Measurements from ENCODE around the gene CTXN2.

The CTXN2 gene

DNA sequence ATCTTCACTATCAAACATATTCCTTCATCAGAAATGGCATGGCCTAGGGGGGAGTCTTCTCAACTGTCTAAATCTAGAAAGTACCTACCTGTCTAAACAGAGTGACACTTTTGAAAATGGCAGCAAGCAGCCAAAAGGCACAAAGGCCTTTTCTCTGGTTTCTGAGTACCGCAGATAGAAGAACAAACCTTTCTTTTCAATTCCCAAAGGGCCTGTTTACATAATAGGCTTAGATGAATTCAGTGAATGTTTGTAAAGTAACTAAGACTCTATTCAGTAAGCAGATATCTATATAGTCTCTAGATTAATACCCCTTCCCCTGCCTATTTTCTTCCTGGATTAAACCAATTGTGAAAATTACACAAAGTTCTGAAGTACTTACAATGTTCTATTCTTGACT is 20.5 kb upstream of the CTXN2 start:
- no peak for TF ChIP-seq CTCF (IDR thresholded peaks at IDR 0.05)

- no peak for TF ChIP-seq CTCF (IDR thresholded peaks at IDR 0.05)
These were observed 16.3 kb upstream of the CTXN2 start for GRCh38 chr15:48175126-48175525.

DNA sequence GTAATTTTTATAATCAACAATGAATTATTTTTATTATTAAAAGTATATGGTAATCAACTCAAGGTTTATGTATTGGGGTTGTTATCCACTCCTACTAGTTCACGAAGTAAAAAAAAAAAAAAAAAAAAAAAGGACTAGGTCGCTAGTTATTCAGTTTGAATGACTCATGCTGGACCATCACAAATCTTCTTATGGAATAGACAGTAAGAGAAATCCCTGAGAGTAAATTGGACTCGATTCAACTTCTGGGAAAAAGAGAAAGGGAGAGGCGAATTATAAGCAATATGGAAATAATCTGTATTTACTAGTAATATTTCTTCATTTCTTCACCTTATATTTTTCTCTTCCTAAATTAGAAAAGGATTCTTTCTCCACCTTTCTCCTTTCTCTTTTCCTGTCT is 15.4 kb upstream of the CTXN2 start:
- TF ChIP-seq CTCF (IDR thresholded peaks at IDR 0.05) = no peak

DNA sequence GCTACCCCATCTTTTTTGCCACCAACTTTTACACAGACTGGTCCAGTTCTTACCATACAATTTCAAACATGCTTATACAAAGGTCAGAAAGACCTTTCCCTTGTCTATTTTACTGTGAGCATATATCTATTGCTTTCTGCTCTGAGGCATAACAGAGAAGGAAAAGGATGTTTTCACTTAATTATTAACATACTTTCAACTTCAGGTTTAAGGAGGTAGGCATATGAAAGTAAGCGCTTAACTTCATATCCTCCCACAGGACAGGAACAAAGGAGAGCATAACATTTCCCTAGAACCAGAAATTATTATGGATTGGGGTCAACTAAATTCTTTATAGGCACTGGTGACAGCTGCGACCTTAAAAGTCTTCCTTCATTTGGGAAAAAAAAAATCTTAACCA is 14.5 kb upstream of the CTXN2 start:
- no peak for TF ChIP-seq CTCF (IDR thresholded peaks at IDR 0.05)

DNA sequence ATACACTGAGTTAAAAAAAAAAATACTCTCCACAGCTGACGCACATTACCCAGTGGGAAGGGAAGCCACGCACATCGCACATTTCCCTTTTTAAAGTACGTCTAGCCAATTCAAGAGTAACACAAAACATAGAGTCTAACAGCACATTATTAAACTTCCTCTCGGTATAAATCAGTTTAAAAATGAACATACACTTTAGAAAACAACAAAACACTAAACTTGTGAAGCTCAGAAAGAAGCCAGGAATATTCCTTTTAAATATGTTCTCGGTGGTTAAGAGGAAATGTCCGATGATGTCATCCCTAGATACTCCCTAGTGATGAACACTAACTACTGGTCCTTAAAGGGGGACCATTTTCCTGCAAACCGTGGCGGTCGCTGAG is 14.1 kb upstream of the CTXN2 start:
- TF ChIP-seq CTCF (IDR thresholded peaks at IDR 0.05) = no peak

- TF ChIP-seq CTCF (IDR thresholded peaks at IDR 0.05) = no peak; the same call in 1 of the 2 replicates
These were observed 13.5 kb upstream of the CTXN2 start, which contains the start of gene MYEF2 for GRCh38 chr15:48177766-48178647. TSS of gene MYEF2 (minus strand) at chr15:48178295. CDS start at chr15:48178237, 58 bp downstream.

GRCh38 chr15:48178648-48178931 is 12.9 kb upstream of the CTXN2 start:
- TF ChIP-seq CTCF (IDR thresholded peaks at IDR 0.05) = no peak

DNA sequence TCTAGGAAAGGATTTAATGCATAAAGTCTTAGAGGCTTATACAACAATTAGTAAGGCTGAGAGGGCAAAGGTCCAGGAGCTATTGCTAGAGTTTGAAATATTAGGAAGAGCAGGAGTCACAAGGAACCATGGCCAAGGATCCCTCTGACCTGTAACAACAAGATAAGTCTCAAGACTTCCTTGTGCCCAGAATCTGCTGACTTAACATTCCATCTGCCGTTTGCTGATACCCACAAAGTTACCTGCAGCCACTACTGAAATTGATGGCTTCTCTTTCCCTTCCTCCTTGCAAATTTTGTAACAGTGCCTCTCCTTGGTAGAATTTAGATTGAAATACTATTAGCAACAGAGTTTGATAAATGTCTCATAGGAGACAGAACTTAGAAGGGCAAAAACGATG is 8.7 kb upstream of the CTXN2 start:
- no peak for TF ChIP-seq CTCF (IDR thresholded peaks at IDR 0.05)

Data from LNCAP (cell line).